GM13977 (cell line): ENCODE results near the gene PIGS.
"Not testable (repeated sequence)": the region's sequence is repeated elsewhere in the genome, so short reads cannot be mapped to it uniquely, and the experiment has no call there.

Experiments used
- DNase-seq: peaks from one replicate; pipeline ENCODE4 v3.0.0; 2012; ENCODE audit warnings: low spot score
- in situ Hi-C: fragments of 300-500 bp; cut with MboI; formaldehyde crosslinking; loops from one replicate; pipeline ENCODE4 v1.12.0; 2022; ENCODE audit warnings: low sequenced_read_pairs, low pct_unique_long_range_greater_than_20kb, mixed read lengths, inconsistent platforms; ENCODE audit not compliant: unreplicated experiment
- TF ChIP-seq, protein P1 (sequence below): IDR thresholded peaks from 2 replicates; pipeline ENCODE4 v1.5.1; 2012; ENCODE audit warnings: mild to moderate bottlenecking, control low read depth; ENCODE audit not compliant: insufficient read depth; ENCODE audit errors: extremely low read depth, missing control alignments

The PIGS gene

DNA sequence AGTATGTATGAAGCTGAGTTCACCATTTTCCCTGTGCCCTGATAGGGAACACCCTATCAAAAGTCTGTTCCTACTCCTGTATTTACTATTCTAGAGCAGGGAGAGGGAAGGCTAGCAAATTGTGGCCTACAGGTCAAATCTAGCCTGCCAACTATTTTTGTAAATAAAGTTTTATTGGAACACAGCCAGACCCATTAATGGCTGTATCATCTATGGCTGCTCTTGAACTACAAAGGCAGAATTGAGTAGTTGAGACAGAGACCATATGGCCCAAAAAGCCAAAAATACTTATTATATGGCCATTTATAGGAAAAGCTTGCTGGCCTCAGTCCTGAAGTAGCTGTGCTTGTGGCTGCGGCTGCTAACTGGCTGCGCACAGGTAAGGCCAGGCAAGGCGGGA is 9.6 kb upstream of the PIGS start:
- in situ Hi-C loops, result no loop called here
- TF ChIP-seq, protein P1, sequence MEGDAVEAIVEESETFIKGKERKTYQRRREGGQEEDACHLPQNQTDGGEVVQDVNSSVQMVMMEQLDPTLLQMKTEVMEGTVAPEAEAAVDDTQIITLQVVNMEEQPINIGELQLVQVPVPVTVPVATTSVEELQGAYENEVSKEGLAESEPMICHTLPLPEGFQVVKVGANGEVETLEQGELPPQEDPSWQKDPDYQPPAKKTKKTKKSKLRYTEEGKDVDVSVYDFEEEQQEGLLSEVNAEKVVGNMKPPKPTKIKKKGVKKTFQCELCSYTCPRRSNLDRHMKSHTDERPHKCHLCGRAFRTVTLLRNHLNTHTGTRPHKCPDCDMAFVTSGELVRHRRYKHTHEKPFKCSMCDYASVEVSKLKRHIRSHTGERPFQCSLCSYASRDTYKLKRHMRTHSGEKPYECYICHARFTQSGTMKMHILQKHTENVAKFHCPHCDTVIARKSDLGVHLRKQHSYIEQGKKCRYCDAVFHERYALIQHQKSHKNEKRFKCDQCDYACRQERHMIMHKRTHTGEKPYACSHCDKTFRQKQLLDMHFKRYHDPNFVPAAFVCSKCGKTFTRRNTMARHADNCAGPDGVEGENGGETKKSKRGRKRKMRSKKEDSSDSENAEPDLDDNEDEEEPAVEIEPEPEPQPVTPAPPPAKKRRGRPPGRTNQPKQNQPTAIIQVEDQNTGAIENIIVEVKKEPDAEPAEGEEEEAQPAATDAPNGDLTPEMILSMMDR, result no peak
- no peak for DNase-seq

DNA sequence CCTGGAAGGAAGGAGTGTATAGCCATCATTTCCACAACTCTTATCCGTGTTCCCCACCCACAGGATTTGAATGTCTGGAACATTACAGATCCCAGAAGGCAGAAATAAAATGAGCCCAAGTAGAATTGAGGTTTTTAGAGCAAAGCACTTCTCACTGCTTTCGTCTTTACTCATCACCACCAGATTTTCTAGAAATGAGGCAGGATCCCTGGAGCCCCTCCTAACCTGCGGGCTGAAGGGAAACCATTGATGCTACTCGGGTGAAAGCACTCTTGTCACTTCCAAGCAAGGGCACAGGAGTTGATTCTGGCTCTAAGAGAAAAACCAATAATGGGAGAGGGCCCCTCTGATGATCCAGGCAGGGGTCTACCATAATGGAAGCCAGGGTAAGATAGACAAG is 8.2 kb upstream of the PIGS start:
- peak; percentile 59 for DNase-seq
- TF ChIP-seq, protein P1, result no peak
- in situ Hi-C loops, result no loop called here

DNA sequence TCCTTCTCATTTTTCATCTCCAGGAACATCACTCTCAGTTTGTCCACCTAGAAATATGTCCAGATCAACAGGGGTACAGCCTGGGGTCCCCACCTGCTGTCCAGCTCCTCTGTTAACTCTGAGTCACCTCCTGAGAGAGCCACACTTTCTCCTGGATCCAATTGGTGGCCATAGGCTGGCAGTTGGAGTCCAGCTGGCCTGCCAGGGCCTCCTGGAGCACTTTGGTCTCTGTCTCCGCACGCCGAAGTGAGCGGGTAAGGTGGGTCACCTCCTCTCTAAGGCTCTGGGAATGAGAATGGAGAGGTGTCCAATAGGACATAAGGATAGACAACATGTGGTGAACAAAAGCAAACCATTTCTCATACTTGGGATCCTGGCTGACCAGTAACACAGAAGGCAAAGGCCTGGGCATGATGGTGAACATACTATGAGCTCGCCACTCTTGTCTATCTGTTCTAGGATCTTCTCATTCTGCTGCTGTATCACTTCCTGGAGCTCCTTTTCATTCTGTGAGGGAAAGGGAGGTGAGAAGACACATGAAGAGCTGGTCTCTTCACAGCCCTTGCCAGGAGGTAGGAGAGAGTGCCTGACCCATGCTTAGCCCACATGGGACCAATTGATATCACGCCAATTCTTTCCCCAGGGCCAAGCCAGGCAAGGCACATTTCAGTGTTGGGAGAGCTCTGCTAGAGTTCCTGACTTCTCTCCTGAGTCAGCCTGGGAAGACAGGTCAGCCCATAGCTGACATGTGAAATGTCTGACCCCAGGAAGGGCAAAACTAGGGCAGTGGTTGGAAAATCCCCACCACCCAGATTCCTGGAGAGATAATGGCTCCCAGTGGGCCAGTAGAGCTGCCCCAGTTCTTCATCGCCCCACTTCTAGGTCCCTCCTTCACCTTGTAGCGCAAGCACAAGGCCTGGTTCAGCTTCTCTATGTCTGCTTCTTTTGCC is 7.2 kb upstream of the PIGS start:
- in situ Hi-C loops, result no loop called here
- TF ChIP-seq, protein P1, result no peak

DNA sequence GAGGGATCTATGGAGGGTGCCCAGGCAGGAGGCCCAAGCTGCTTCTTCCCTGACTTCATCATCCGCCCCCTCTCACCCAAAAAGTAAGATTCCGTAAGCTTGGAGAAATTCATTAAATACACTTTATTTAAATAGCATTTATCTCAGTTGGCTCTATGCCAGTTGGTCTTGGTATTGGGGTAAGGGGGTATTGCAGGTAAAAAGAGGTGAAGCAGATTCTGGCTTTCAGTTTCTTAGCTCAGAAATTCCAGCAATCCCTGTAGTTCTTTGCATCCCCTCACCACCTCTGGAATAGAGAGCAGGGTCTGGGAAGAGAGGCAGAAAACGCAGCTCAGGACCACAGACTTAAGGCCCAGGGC is 6.1 kb upstream of the PIGS start:
- TF ChIP-seq, protein P1, result no peak

More for the DNA sequence above, 7.2 kb upstream of the PIGS start:
- DNase-seq, result no peak

DNA sequence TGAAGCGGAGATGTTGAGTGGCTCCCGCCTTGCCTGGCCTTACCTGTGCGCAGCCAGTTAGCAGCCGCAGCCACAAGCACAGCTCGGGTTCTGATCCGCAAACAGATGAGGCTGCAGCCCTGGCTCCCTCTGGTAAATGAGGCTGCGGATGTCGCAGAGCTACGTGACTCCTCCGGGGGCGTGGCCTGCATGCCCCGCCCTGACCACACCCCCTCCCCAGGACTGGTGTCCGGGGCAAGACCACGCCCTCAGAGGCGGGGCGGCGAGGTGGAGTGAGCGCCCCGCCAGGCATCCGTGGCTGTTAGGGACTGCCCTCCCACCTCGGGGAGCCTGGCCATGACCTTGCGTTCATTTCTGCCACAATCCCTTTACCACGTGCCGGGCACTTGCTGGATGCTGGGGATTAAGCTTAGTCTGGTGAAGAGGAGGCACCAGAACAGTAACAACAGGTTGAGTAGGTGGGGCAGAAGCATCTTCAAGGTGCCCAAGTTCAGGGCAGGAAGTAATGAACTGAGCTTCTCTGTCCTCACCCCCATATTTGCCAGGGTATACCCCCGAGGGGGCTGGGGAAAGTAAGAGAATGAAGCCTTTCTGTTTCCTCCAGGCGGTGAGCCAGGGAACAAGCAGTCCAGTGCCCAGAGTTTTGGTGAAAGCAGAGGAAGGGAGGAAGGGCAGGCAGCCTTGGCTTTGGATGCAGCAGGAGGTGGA is 5.6 kb upstream of the PIGS start, which contains the start of gene ALDOC:
TSS of gene ALDOC (minus strand) at position 138 of the 708 bp plus-strand sequence. CDS start 1,363 bp downstream, outside the sequence.
- in situ Hi-C loops, result no loop called here
- DNase-seq, result peak; percentile 96
- TF ChIP-seq, protein P1, result no peak

More for the DNA sequence above, 6.1 kb upstream of the PIGS start:
- in situ Hi-C loops, result no loop called here
- DNase-seq, result no peak

DNA sequence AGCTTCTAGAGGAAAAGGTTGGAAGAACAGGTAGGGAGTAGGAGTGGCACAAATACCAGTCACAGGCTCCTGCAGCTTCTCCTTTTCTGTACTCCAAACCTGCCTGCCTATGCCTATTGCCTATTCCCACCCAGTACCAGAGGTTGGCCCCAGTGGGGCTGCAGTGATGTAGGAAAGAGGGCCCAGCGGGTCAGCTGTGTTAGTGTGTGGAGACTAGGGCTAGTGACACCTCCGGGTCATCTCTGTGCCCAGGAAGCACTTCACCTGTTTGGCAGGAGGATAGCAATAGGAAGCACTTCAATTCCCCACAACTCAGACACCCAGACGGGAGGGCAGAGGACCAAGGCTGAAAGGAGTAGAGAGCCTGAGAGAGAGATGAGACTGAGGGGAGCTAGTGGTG is 4.7 kb upstream of the PIGS start:
- in situ Hi-C loops, DNase-seq: not testable (repeated sequence)

DNA sequence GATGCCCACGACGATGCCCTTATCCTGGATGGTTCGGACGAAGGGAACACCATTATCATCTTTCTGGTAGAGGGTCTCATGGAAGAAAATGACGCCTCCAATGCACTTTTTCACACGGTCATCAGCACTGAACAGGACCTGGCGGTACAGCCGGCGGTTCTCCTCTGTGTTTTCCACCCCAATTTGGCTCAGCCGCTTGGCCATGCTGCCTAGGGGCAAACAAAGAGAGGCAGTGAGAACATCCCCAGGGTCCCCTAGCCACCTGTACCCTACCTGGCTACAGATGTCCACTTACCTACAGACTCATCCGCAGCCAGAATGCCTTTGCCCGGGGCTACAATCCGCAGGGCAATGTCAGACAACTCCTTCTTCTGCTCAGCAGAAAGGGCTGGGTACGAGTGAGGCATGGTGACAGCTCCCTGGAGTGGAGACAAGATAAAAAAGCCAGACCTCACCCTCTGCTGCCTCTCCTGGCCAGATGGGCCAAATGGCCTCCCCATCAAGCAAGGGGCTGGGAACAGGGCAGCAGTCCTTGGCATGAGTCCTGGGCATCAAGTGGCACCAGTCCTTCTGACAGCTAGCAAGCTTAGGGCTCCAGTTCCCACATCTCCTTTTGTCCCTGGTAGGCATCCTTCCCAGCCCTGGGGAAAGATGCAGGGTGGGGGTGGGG is 3.9 kb upstream of the PIGS start:
- DNase-seq, result no peak
- TF ChIP-seq, protein P1, result no peak
- in situ Hi-C loops, result no loop called here
